Glomerular endothelial cell (primary cell): ENCODE data around the gene SPDEF. TPM values are rescaled to one million over a fixed set of nuclear protein-coding genes. Genes with fewer than 3 reads are reported as not detected.

Experiments
- DNase-seq: peaks from one replicate; pipeline ENCODE4 v3.0.0-alpha.2; 2011; ENCODE audit warnings: low read depth, low spot score; ENCODE audit errors: extremely low read depth
- total RNA-seq: library from RNA; depleted of rRNA; stranded (reverse); fragments of >200 nt; gene quantifications from 2 replicates; pipeline ENCODE4 v1.2.3, GENCODE V29; 2015

SPDEF gene
- total RNA-seq, 1 donor from 2014 or later: not detected

GRCh38 chr6:34517461-34517881 lies 38.7 kb downstream of the SPDEF start:
- no peak for DNase-seq

GRCh38 chr6:34516391-34517324 lies 39.5 kb downstream of the SPDEF start:
- DNase-seq: no peak

GRCh38 chr6:34515473-34516387 lies 40.4 kb downstream of the SPDEF start:
- no peak for DNase-seq

- no peak for DNase-seq
Measured at GRCh38 chr6:34514593-34515472, 41.3 kb downstream of the SPDEF start.

GRCh38 chr6:34514112-34514511 lies 42.0 kb downstream of the SPDEF start:
- no peak for DNase-seq

- DNase-seq: no peak
Measured at GRCh38 chr6:34513646-34514045, 42.5 kb downstream of the SPDEF start.

GRCh38 chr6:34512738-34513115 lies 43.4 kb downstream of the SPDEF start:
- no peak for DNase-seq

GRCh38 chr6:34511915-34512737 lies 44.0 kb downstream of the SPDEF start:
- DNase-seq: no peak

- DNase-seq: no peak
Measured at GRCh38 chr6:34511214-34511914, 44.8 kb downstream of the SPDEF start.

GRCh38 chr6:34510299-34510698 lies 45.8 kb downstream of the SPDEF start:
- no peak for DNase-seq

GRCh38 chr6:34509782-34510181 lies 46.3 kb downstream of the SPDEF start:
- no peak for DNase-seq

GRCh38 chr6:34508425-34508824 lies 47.7 kb downstream of the SPDEF start:
- DNase-seq: no peak

GRCh38 chr6:34506718-34507117 lies 49.4 kb downstream of the SPDEF start:
- DNase-seq: no peak

- DNase-seq: no peak
Measured at GRCh38 chr6:34497411-34497810, 58.7 kb downstream of the SPDEF start.

GRCh38 chr6:34496103-34496685 lies 59.9 kb downstream of the SPDEF start:
- no peak for DNase-seq

- DNase-seq: no peak
Measured at GRCh38 chr6:34494973-34495372, 61.2 kb downstream of the SPDEF start.

GRCh38 chr6:34493344-34493743 lies 62.8 kb downstream of the SPDEF start:
- DNase-seq: no peak

GRCh38 chr6:34491091-34491430 lies 65.1 kb downstream of the SPDEF start:
- no peak for DNase-seq
